ENCODE results near the gene ST3GAL3. TPM values are rescaled to one million over a fixed set of nuclear protein-coding genes. Genes with fewer than 3 reads are reported as not detected.

Gene ST3GAL3
- total and polyA plus RNA-seq, 2 experiments from 2014 or later: 6.2 to 6.3 TPM

GRCh38 chr1:43976890-43977289 lies 269.6 kb downstream of the ST3GAL3 start:
- Histone ChIP-seq H3K4me2 (peak overlapping the region; percentile 93), H3K9me2 (replicated peaks; ENCODE audit: insufficient read depth) (no peaks in the 10 kb centered on the region), H4K20me1 (ENCODE audit: insufficient read depth, poor library complexity, severe bottlenecking) (peaks cover 30% of the 10 kb centered on the region), H3K27me3 (no peaks in the 10 kb centered on the region), H3K36me3 (replicated peaks; ENCODE audit: insufficient read depth, low read depth) (no peaks in the 10 kb centered on the region), H3K4me3 (no peak overlapping the region), H3K27ac (no peak overlapping the region), H3K4me1 (ENCODE audit: insufficient read depth) (peaks cover 35% of the 10 kb centered on the region), H3K79me2 (peaks cover 53% of the 10 kb centered on the region), H3K9me3 (ENCODE audit: low read depth) (no peaks in the 10 kb centered on the region), H2AFZ (no peak overlapping the region)
- 95% methylated on average over 8 of the region's 8 CpGs for WGBS (ENCODE audit: low lambda C conversion rate, missing lambda C conversion rate)
- no peak for DNase-seq (ENCODE audit: low spot score)
- no peak for TF ChIP-seq EZH2 (IDR thresholded peaks at IDR 0.05; ENCODE audit: borderline replicate concordance)
- TF ChIP-seq EZH2phosphoT487 (IDR thresholded peaks at IDR 0.05; ENCODE audit: low read depth, severe bottlenecking, unreplicated experiment): no peak
- TF ChIP-seq CTCF (IDR thresholded peaks at IDR 0.05; ENCODE audit: poor library complexity): no peak

- Histone ChIP-seq H3K4me3 (no peak overlapping the region), H4K20me1 (ENCODE audit: insufficient read depth, poor library complexity, severe bottlenecking) (peaks cover 30% of the 10 kb centered on the region), H3K4me1 (ENCODE audit: insufficient read depth) (peaks cover 35% of the 10 kb centered on the region), H3K9me2 (replicated peaks; ENCODE audit: insufficient read depth) (no peaks in the 10 kb centered on the region), H3K9me3 (ENCODE audit: low read depth) (no peaks in the 10 kb centered on the region), H3K27ac (no peak overlapping the region), H2AFZ (no peak overlapping the region), H3K27me3 (no peaks in the 10 kb centered on the region), H3K79me2 (peaks cover 53% of the 10 kb centered on the region), H3K36me3 (replicated peaks; ENCODE audit: insufficient read depth, low read depth) (no peaks in the 10 kb centered on the region), H3K4me2 (peak overlapping the region; percentile 93)
- TF ChIP-seq EZH2 (IDR thresholded peaks at IDR 0.05; ENCODE audit: borderline replicate concordance): no peak
- TF ChIP-seq EZH2phosphoT487 (IDR thresholded peaks at IDR 0.05; ENCODE audit: low read depth, severe bottlenecking, unreplicated experiment): no peak
- no peak for TF ChIP-seq CTCF (IDR thresholded peaks at IDR 0.05; ENCODE audit: poor library complexity)
- no peak for DNase-seq (ENCODE audit: low spot score)
- WGBS (ENCODE audit: low lambda C conversion rate, missing lambda C conversion rate): 86% methylated on average over 9 of the region's 9 CpGs
Observed at GRCh38 chr1:43977376-43978263, 270.3 kb downstream of the ST3GAL3 start.

GRCh38 chr1:43978264-43978550 lies 270.9 kb downstream of the ST3GAL3 start:
- peaks cover 30% of the 10 kb centered on the region for H4K20me1 ChIP-seq (ENCODE audit: insufficient read depth, poor library complexity, severe bottlenecking)

More at GRCh38 chr1:43978264-43978550, 270.9 kb downstream of the ST3GAL3 start:
- Histone ChIP-seq H3K36me3 (replicated peaks; ENCODE audit: insufficient read depth, low read depth) (no peaks in the 10 kb centered on the region), H3K4me2 (peak overlapping the region; percentile 93), H3K27me3 (no peaks in the 10 kb centered on the region), H3K79me2 (peaks cover 53% of the 10 kb centered on the region), H2AFZ (no peak overlapping the region), H3K4me3 (no peak overlapping the region), H3K4me1 (ENCODE audit: insufficient read depth) (peaks cover 35% of the 10 kb centered on the region), H3K9me2 (replicated peaks; ENCODE audit: insufficient read depth) (no peaks in the 10 kb centered on the region), H3K9me3 (ENCODE audit: low read depth) (no peaks in the 10 kb centered on the region), H3K27ac (peak overlapping the region; percentile 69)
- DNase-seq (ENCODE audit: low spot score): no peak
- 70% methylated on average over 5 of the region's 5 CpGs for WGBS (ENCODE audit: low lambda C conversion rate, missing lambda C conversion rate)
- TF ChIP-seq EZH2 (IDR thresholded peaks at IDR 0.05; ENCODE audit: borderline replicate concordance): no peak
- no peak for TF ChIP-seq CTCF (IDR thresholded peaks at IDR 0.05; ENCODE audit: poor library complexity)
- no peak for TF ChIP-seq EZH2phosphoT487 (IDR thresholded peaks at IDR 0.05; ENCODE audit: low read depth, severe bottlenecking, unreplicated experiment)

All from hepatocyte (in vitro differentiated cells).